ENCODE measurements around the gene SLC25A21.
"Not testable (repeated sequence)": the region's sequence is repeated elsewhere in the genome, so short reads cannot be mapped to it uniquely, and the experiment has no call there.

SLC25A21 gene

GRCh38 chr14:37197421-37198272, 25.2 kb upstream of the SLC25A21 start, which contains the start of gene MIPOL1:
MIPOL1 (plus strand) TSS chr14:37197937; CDS start chr14:37247889, 49,952 bp downstream.
- peak; percentile 27 for DNase-seq (ENCODE audit: extremely low read depth, low read depth)
- H3K4me3 ChIP-seq (replicated peaks; ENCODE audit: low read depth, low read length), result peak within 1 kb of the TSS; percentile 73
- no peak for TF ChIP-seq CTCF (IDR thresholded peaks at IDR 0.05; ENCODE audit: low read depth, low read length, missing control alignments)

GRCh38 chr14:37196604-37197420, 24.4 kb upstream of the SLC25A21 start:
- H3K4me3 ChIP-seq (replicated peaks; ENCODE audit: low read depth, low read length), result peak overlapping the region; percentile 73
- no peak for DNase-seq (ENCODE audit: extremely low read depth, low read depth)
- no peak for TF ChIP-seq CTCF (IDR thresholded peaks at IDR 0.05; ENCODE audit: low read depth, low read length, missing control alignments)

GRCh38 chr14:37195327-37195726, 22.9 kb upstream of the SLC25A21 start:
- H3K4me3 ChIP-seq (replicated peaks; ENCODE audit: low read depth, low read length), result no peak overlapping the region
- no peak for TF ChIP-seq CTCF (IDR thresholded peaks at IDR 0.05; ENCODE audit: low read depth, low read length, missing control alignments)

GRCh38 chr14:37194698-37195097, 22.3 kb upstream of the SLC25A21 start:
- no peak for TF ChIP-seq CTCF (IDR thresholded peaks at IDR 0.05; ENCODE audit: low read depth, low read length, missing control alignments)
- no peak for DNase-seq (ENCODE audit: extremely low read depth, low read depth)

More at GRCh38 chr14:37195327-37195726, 22.9 kb upstream of the SLC25A21 start:
- DNase-seq (ENCODE audit: extremely low read depth, low read depth), result no peak

GRCh38 chr14:37189733-37190132, 17.3 kb upstream of the SLC25A21 start:
- DNase-seq (ENCODE audit: extremely low read depth, low read depth); H3K4me3 ChIP-seq (replicated peaks; ENCODE audit: low read depth, low read length): not testable (repeated sequence)

More at GRCh38 chr14:37194698-37195097, 22.3 kb upstream of the SLC25A21 start:
- H3K4me3 ChIP-seq (replicated peaks; ENCODE audit: low read depth, low read length), result no peak overlapping the region

- not testable (repeated sequence) for H3K4me3 ChIP-seq (replicated peaks; ENCODE audit: low read depth, low read length); DNase-seq (ENCODE audit: extremely low read depth, low read depth)
Measured at GRCh38 chr14:37187840-37188577, 15.6 kb upstream of the SLC25A21 start.

GRCh38 chr14:37187294-37187693, 14.9 kb upstream of the SLC25A21 start:
- TF ChIP-seq CTCF (IDR thresholded peaks at IDR 0.05; ENCODE audit: low read depth, low read length, missing control alignments), result no peak
- DNase-seq (ENCODE audit: extremely low read depth, low read depth), result no peak
- H3K4me3 ChIP-seq (replicated peaks; ENCODE audit: low read depth, low read length), result no peak overlapping the region

Measured in HFF-Myc (cell line).